Measurements from ENCODE around the gene SLC7A9.
"Not testable (repeated sequence)": the region's sequence is repeated elsewhere in the genome, so short reads cannot be mapped to it uniquely, and the experiment has no call there.

Gene SLC7A9

GRCh38 chr19:32787161-32787813 is 82.3 kb downstream of the SLC7A9 start:
- DNase-seq, result not testable (repeated sequence)

GRCh38 chr19:32782089-32782488 is 87.5 kb downstream of the SLC7A9 start:
- not testable (repeated sequence) for DNase-seq

- no peak for DNase-seq
Observed at GRCh38 chr19:32781280-32781679, 88.3 kb downstream of the SLC7A9 start.
